Mucosa of rectum (tissue), 2 donors: ENCODE results near the gene CWF19L2.
"Not testable (repeated sequence)": the region's sequence is repeated elsewhere in the genome, so short reads cannot be mapped to it uniquely, and the experiment has no call there.

Experiments
- H3K27ac ChIP-seq, 2 donors: one replicate each; pipeline ENCODE4 v1.7.0; 2013; ENCODE audit warnings: inconsistent platforms in 2 of 2, low read depth in 2 of 2, low read length in 2 of 2
- H3K27me3 ChIP-seq, 2 donors: one replicate each; pipeline ENCODE4 v1.7.0; 2013; ENCODE audit warnings: low read length in 2 of 2; ENCODE audit not compliant: control insufficient read depth in 2 of 2, insufficient read depth in 2 of 2
- H3K36me3 ChIP-seq, 2 donors: one replicate each; pipeline ENCODE4 v1.7.0; 2013; ENCODE audit warnings: low read length in 2 of 2; ENCODE audit not compliant: control insufficient read depth in 2 of 2, insufficient read depth in 2 of 2
- H3K4me1 ChIP-seq, 2 donors: one replicate each; pipeline ENCODE4 v1.7.0; 2013; ENCODE audit warnings: low read length in 2 of 2, mild to moderate bottlenecking in 1 of 2; ENCODE audit not compliant: control insufficient read depth in 2 of 2, insufficient read depth in 2 of 2
- H3K4me3 ChIP-seq, 2 donors: one replicate each; pipeline ENCODE4 v1.7.0; 2013; ENCODE audit warnings: low read length in 2 of 2
- H3K9ac ChIP-seq, 2 donors: one replicate each; pipeline ENCODE4 v1.7.0; 2013; ENCODE audit warnings: low read length in 2 of 2, low read depth in 1 of 2, mild to moderate bottlenecking in 1 of 2
- H3K9me3 ChIP-seq, 2 donors: one replicate each; pipeline ENCODE4 v1.7.0; 2013; ENCODE audit warnings: low read length in 2 of 2; ENCODE audit not compliant: control insufficient read depth in 2 of 2
- donor health status: healthy.
- donor health status: Normal muscosa, but diverticular disease.

CWF19L2 gene

DNA sequence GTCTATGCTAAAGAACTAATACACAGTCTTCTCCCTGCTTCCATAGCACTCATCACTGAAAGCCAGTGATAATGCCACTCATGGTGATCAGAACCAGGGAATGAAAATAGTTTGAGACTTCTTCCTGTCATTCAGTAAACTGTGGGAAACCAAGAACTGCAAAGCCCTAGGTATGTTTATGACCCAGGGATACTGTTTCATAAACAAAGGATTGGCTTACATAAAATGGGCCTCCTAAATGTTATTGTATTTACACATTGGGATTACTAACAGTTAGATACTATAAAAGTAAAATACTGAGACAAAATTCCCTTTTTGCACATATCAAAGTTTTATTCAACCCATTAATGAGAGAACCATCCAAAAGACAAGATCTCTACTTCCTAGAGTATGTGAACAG lies 21.3 kb upstream of the CWF19L2 start:
- Histone ChIP-seq H3K4me1 (no peaks in the 10 kb centered on the region), H3K9ac (no peak overlapping the region), H3K27ac (no peak overlapping the region), H3K4me3 (no peak overlapping the region), H3K9me3 (no peaks in the 10 kb centered on the region), H3K36me3 (no peaks in the 10 kb centered on the region), H3K27me3 (no peaks in the 10 kb centered on the region)

DNA sequence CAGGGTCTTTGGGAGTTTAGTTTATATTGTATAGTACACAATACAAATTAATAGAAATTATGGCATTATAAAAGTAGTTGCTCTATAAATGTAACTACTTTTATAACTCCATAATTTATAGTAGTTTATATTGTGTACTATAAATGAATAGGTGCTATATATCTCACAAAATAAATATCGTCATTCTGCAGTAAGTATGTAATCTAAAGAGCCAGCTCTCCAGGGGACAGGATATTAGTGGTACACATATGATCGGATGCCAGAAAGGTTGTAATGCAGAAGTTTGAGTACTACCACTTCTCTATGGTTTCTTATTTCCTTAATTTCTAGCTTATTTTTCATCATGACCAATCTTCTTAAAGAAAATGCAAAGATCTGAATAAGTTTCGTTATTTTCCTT lies 20.2 kb upstream of the CWF19L2 start:
- no peak overlapping the region for H3K9ac ChIP-seq
- H3K27me3 ChIP-seq, result no peaks in the 10 kb centered on the region
- no peak overlapping the region for H3K4me3 ChIP-seq
- no peaks in the 10 kb centered on the region for H3K4me1 ChIP-seq
- H3K9me3 ChIP-seq, result no peaks in the 10 kb centered on the region
- H3K27ac ChIP-seq, result no peak overlapping the region
- H3K36me3 ChIP-seq, result no peaks in the 10 kb centered on the region

DNA sequence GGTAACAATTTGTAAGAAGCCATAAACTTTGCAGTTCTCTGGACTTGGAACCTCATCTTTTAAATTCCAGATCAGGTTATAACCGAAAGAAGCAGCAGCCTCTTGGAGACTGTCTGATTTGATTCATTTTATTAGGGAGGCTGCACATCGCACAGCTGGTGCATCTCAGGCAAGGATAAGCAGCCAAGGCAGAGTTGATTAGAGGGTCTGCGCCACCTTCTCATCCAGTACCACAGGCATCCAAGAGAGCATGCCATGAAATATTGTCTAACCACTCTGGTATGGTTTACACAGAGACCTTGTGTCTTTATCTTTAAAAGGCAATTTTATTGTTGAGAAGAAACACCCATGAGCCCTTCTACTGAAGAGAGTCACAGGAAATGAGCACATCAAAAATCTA lies 16.2 kb upstream of the CWF19L2 start:
- Histone ChIP-seq H3K9me3 (no peaks in the 10 kb centered on the region), H3K9ac (no peak overlapping the region), H3K36me3 (no peaks in the 10 kb centered on the region), H3K27me3 (no peaks in the 10 kb centered on the region), H3K27ac (no peak overlapping the region), H3K4me3 (no peak overlapping the region), H3K4me1 (no peaks in the 10 kb centered on the region)

DNA sequence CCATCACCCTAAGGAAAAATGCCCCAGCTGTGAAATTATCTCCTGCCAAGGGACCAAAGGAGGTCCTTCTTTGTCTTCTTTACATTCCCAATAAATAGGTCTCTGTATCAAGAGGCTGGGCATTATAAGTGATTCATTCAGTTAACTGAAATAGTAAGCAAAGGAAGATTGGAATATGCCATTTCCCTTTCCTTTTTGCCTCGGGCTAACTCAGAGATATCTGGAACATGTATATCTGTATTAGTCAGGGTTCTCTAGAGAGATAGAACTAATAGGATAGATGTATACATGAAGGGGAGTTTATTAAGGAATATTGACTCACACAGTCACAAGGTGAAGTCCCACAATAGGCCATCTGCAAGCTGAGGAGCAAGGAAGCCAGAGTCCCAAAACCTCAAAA lies 15.3 kb upstream of the CWF19L2 start:
- H3K4me3 ChIP-seq, result no peak overlapping the region
- no peaks in the 10 kb centered on the region for H3K27me3 ChIP-seq
- no peaks in the 10 kb centered on the region for H3K36me3 ChIP-seq
- no peaks in the 10 kb centered on the region for H3K4me1 ChIP-seq
- H3K27ac ChIP-seq, result no peak overlapping the region
- no peak overlapping the region for H3K9ac ChIP-seq
- no peaks in the 10 kb centered on the region for H3K9me3 ChIP-seq

DNA sequence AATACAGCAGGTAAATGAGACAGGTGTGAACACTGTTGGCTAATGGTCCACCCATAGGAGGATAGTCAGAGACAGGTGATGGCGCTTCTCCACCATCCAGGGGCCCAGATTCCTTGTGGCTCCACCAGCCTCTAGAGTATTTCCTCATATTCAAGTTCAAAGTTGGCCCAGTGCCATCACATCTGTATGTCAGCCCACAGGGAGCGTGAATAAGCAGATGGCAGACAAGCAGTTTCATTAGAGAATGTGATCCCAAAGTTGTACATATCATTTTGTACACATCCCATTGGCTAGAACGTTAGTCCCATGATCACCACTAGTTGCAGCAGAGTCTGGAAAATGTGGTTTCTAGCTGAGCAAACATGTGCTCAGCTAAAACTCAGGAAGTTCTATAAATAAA lies 11.0 kb upstream of the CWF19L2 start:
- no peak overlapping the region for H3K9ac ChIP-seq
- H3K4me3 ChIP-seq, result no peak overlapping the region
- H3K36me3 ChIP-seq, result no peaks in the 10 kb centered on the region
- no peak overlapping the region for H3K27ac ChIP-seq
- H3K4me1 ChIP-seq, result no peaks in the 10 kb centered on the region
- no peaks in the 10 kb centered on the region for H3K27me3 ChIP-seq
- H3K9me3 ChIP-seq, result no peaks in the 10 kb centered on the region

DNA sequence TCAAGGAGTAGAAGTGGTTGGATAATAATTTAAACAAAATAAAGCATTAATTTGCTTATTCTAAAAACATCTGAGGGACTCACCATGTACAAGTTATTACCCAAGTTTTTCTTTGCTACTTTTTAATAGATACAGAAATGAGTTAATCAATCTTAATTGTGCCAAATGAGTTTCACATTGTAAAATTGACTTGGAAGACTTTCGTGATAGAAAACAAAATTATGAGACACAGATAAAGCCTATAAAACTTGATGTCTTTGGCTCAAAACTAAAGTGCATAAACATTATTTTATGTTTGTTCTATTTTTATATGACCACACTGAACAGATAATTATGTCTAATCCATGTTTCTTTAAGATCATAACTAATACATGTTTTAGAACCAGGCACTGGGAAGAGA lies 10.1 kb upstream of the CWF19L2 start:
- H3K4me1 ChIP-seq, result no peaks in the 10 kb centered on the region
- H3K27ac ChIP-seq, result no peak overlapping the region
- H3K27me3 ChIP-seq, result no peaks in the 10 kb centered on the region
- no peaks in the 10 kb centered on the region for H3K36me3 ChIP-seq
- no peak overlapping the region for H3K9ac ChIP-seq
- H3K9me3 ChIP-seq, result no peaks in the 10 kb centered on the region
- no peak overlapping the region for H3K4me3 ChIP-seq

DNA sequence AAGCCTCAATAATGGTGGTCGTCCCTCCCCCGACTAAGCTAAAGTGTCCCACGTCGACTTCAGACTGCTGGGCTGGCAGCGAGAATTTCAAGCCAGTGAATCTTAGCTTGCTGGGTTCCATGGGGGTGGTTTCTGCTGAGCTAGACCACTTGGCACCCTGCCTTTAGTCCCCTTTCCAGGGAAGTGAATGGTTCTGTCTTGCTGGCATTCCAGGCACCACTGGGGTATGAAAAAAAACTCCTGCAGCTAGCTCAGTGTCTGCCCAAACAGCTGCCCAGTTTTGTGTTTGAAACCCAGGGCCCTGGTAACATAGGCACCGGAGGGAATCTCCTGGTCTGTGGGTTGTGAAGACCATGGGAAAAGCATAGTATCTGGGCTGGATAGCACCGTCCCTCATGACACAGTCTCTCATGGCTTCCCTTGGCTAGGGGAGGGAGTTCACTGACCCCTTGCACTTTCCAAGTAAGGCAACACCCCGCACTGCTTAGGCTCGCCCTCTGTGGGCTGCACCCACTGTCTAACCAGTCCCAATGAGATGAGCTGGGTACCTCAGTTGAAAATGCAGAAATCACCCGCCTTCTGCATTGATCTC lies 8.7 kb upstream of the CWF19L2 start:
- H3K4me3 ChIP-seq, H3K9ac ChIP-seq, H3K27me3 ChIP-seq, H3K9me3 ChIP-seq, H3K27ac ChIP-seq, H3K36me3 ChIP-seq, H3K4me1 ChIP-seq: not testable (repeated sequence)

GRCh38 chr11:107457205-107457557 lies 444 bp downstream of the CWF19L2 start:
- Histone ChIP-seq H3K9ac (peak overlapping the region; percentile 81 to 90), H3K4me1 (peaks cover 0 to 6% of the 10 kb centered on the region in 2 donors), H3K9me3 (no peaks in the 10 kb centered on the region), H3K27me3 (no peaks in the 10 kb centered on the region), H3K27ac (peak overlapping the region; percentile 6 to 65), H3K36me3 (peaks cover 4 to 20% of the 10 kb centered on the region in 2 donors), H3K4me3 (peak overlapping the region; percentile 90 to 99)

DNA sequence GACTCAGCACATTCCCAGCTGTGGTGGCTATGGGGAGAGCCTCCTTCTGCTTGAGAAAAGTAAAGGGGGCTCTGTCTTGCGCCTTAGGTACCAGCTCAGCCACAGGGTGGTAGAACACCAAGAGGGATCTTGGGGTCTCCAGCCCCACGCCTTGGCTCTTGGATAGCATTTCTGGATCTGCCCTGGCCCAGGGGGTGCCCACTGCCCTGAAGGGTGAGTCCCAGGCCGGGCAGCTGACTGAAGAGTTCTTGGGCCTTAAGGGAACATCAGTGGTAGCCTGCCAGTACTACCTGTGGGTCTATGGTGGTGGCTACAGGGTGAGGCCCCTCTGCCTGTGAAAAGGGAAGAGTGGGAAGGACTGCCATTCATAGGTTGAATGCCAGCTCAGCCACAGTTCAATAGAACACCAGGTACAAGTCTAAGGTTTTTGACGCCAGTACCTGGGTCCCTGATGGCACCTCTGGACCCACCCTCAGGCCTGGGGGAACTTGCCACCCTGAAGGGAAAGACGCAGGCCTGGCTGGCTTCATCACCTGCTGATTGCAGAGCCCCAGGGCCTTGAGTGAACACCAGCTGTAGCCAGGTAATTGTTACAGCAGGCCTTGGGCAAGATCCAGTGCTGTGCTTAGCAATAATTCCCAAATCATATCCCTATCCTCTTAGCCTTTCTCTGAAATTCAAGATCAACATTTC lies 3.9 kb downstream of the CWF19L2 start:
- H3K4me3 ChIP-seq, result no peak overlapping the region
- H3K9ac ChIP-seq, result no peak overlapping the region
- H3K27ac ChIP-seq, result no peak overlapping the region
- no peaks in the 10 kb centered on the region for H3K27me3 ChIP-seq
- H3K4me1 ChIP-seq, result peaks cover 0 to 6% of the 10 kb centered on the region in 2 donors
- no peaks in the 10 kb centered on the region for H3K9me3 ChIP-seq
- H3K36me3 ChIP-seq, result peaks cover 4 to 20% of the 10 kb centered on the region in 2 donors

- Histone ChIP-seq H3K27ac (no peak overlapping the region), H3K9me3 (no peaks in the 10 kb centered on the region), H3K9ac (no peak overlapping the region), H3K4me1 (no peaks in the 10 kb centered on the region), H3K36me3 (peaks cover 11 to 19% of the 10 kb centered on the region in 2 donors), H3K27me3 (no peaks in the 10 kb centered on the region), H3K4me3 (no peak overlapping the region)
These were observed 10.7 kb downstream of the CWF19L2 start for GRCh38 chr11:107446822-107447431.
